Activated CD4-positive, alpha-beta T cell treated with anti-CD3 and anti-CD28 coated beads for 36 hours (primary cell): ENCODE measurements around the gene DEFB123. TPM values are rescaled to one million over a fixed set of nuclear protein-coding genes. Genes with fewer than 3 reads are reported as not detected.
A peak's percentile ranks its signal among the peaks of the same experiment; 100 is the strongest.

Experiments
- ATAC-seq: fragments of 200-7000 bp; cut with Tn5 transposase; one replicate; pipeline ENCODE4 v1.10.0; 2021; ENCODE audit warnings: mild to moderate bottlenecking, moderate library complexity
- CTCF ChIA-PET: fragments of 350-600 bp; sonication (Branson Sonifier 250); formaldehyde crosslinking; loops from one replicate; lab custom pipeline; 2021; ENCODE audit warnings: antibody characterized with exemption; lab: Charles Lee
- POLR2A ChIA-PET: fragments of 350-600 bp; sonication (Branson Sonifier 250); formaldehyde crosslinking; loops from one replicate; lab custom pipeline; 2021; ENCODE audit warnings: antibody characterized with exemption, inconsistent platforms; lab: Charles Lee
- DNase-seq: peaks from one replicate; pipeline ENCODE4 v3.0.0-alpha.2; 2020
- H3K27ac Mint-ChIP-seq: one replicate; pipeline ENCODE4 v1.8.0; 2021; ENCODE audit warnings: mixed read lengths
- H3K27me3 Mint-ChIP-seq: one replicate; pipeline ENCODE4 v1.8.0; 2021; ENCODE audit warnings: mixed read lengths
- H3K36me3 Mint-ChIP-seq: one replicate; pipeline ENCODE4 v1.8.0; 2021; ENCODE audit warnings: low read depth, mixed read lengths
- H3K4me1 Mint-ChIP-seq: one replicate; pipeline ENCODE4 v1.8.0; 2021; ENCODE audit warnings: mixed read lengths
- H3K4me3 Mint-ChIP-seq: one replicate; pipeline ENCODE4 v1.8.0; 2021; ENCODE audit warnings: mild to moderate bottlenecking, moderate library complexity, mixed read lengths
- H3K9me3 Mint-ChIP-seq: one replicate; pipeline ENCODE4 v1.8.0; 2021; ENCODE audit warnings: low read depth, mixed read lengths
- intact Hi-C, 2 experiments: fragments of 100-400 bp; cut with DNase I in 1 of 2; cut with micrococcal nuclease in 1 of 2; formaldehyde crosslinking; loops; one replicate each; pipeline versions ENCODE4 v1.14.2 to v1.15.1; 2022 to 2024; cut with DNase I, micrococcal nuclease
- total RNA-seq, 2 experiments: library from RNA; stranded (reverse); gene quantifications; one replicate each; pipeline ENCODE4 v1.2.3, GENCODE V29; 2021

DEFB123 gene
- total RNA-seq, 2 experiments from 2014 or later, result not detected

DNA sequence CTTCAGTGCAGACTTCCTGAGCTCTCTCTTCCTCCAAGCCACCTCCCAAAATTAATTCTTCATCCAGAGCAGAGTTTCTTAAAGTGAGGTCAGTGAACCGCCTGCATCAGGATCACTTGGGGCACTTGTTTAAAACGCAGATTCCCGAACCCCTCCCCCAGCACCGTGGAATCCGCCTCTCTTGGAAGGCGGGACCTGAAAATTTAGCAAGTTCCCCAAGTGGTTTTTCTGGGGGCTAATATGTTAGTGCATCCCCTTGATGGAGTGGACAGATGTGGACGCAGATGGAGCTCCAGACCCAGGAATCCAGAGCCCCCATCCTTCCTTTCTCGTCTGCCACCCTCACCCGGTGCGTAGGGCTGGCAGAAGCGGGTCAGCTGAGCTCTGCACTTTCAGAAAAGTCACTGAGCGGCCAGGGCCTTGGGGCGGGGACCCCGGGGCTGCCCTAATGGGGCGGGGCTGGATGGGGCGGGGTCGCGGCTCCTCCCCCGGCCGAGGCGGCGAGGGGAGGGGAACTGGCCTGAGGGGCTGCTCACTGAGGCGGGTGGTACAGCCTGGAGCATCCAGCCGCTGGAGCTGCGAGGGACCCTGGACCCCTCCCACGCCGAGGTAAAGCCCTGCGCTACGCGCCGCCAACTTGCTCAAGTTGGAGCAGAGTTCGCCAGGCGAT, 34.5 kb downstream of the DEFB123 start, which contains the start of the genes DEFB124 and REM1:
DEFB124 (minus strand) TSS at position 370 of the 670 bp plus-strand sequence. CDS start 2,114 bp downstream, outside the sequence.
REM1 (plus strand) TSS at position 531 of the 670 bp plus-strand sequence. CDS start 1,158 bp downstream, outside the sequence.
- H3K27ac Mint-ChIP-seq, result no peak within 1 kb of the TSS
- CTCF ChIA-PET, result interaction anchor here (0.7 to 3.3 kb wide), 3 partner anchors 14 to 35 kb away, joined by 3 to 16 read pairs (median 3); partner anchors contain the start of gene DEFB123

DNA sequence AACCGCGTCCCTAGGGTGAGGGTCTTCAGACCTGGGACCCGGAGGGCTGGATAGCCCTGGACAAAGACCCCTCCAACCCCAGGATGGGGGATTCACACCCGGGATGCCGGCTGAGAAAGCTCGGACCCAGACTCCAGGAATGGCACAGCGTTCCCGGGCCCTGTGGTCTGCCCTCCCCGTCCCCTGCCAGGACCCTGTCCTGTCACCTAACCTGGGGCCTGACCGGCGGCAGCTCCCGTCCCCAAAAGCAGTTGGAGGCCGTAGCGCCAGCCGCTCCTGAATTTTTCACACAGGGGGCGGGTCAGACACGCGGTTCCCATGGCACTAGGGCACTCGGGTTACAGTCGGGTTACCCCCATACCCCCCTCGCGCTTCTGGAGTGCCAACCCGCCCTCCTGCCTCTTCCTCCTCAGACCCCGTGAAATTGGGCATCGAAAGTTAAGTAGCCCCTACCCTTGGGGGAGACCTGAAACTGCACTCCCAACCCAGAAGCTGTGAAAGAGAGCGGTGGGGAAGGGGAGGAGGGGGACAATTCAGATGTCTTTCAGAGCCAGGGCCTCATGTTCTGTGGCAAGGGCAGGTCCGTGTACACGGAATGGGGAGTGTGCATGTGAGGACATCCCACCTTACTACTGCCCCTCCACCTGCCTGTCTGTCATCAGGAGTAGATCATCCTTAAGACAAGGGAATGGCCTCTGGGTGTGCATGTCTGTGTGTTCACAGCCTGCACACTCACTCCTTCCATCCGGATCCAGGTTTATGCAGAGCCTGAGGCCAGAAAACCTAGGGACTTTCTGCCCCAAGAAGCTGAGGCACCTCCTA, 35.3 kb downstream of the DEFB123 start:
- Mint-ChIP-seq H3K9me3 (peaks cover 3% of the 10 kb centered on the region), H3K27ac (no peak overlapping the region), H3K4me1 (peaks cover 9% of the 10 kb centered on the region), H3K27me3 (peaks cover 34% of the 10 kb centered on the region), H3K36me3 (peaks cover 2% of the 10 kb centered on the region), H3K4me3 (no peak overlapping the region)
- ChIA-PET POLR2A (no interaction called here), CTCF (interaction anchor here (0.7 to 3.3 kb wide), 2 partner anchors 28 to 35 kb away, joined by 3 to 16 read pairs; partner anchors contain the start of gene DEFB123)
- intact Hi-C loops, result no loop called here
- DNase-seq (no peak), ATAC-seq (no peak)

More for the DNA sequence above, 34.5 kb downstream of the DEFB123 start, which contains the start of the genes DEFB124 and REM1:
- peaks cover 3% of the 10 kb centered on the region for H3K9me3 Mint-ChIP-seq
- peaks cover 34% of the 10 kb centered on the region for H3K27me3 Mint-ChIP-seq
- POLR2A ChIA-PET, result interaction anchor here (1.1 kb wide), 1 partner anchor 124 kb away, joined by 8 read pairs; no protein-coding TSS in a partner anchor
- no peak within 1 kb of the TSS for H3K4me3 Mint-ChIP-seq
- H3K36me3 Mint-ChIP-seq, result peaks cover 2% of the 10 kb centered on the region
- intact Hi-C loops, result no loop called here
- no peak for DNase-seq
- ATAC-seq, result no peak
- peaks cover 9% of the 10 kb centered on the region for H3K4me1 Mint-ChIP-seq

DNA sequence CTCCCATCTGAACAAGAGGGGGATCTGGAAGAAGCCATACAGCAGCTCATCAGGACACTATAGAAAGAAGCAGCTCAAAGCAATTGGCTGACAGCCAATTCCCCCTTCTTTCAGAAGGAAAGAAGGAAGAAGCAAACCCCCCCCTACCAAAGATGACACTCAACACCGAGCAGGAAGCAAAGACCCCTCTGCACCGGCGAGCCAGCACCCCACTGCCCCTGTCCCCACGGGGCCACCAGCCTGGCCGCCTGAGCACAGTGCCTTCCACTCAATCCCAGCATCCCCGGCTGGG, 35.8 kb downstream of the DEFB123 start:
- Mint-ChIP-seq H3K27me3 (peaks cover 34% of the 10 kb centered on the region), H3K27ac (no peak overlapping the region), H3K9me3 (peaks cover 3% of the 10 kb centered on the region), H3K4me3 (no peak overlapping the region), H3K4me1 (peaks cover 9% of the 10 kb centered on the region), H3K36me3 (peaks cover 2% of the 10 kb centered on the region)
- DNase-seq (no peak), ATAC-seq (no peak)
- POLR2A ChIA-PET, result no interaction called here
- intact Hi-C loops, result no loop called here
- CTCF ChIA-PET, result no interaction called here

DNA sequence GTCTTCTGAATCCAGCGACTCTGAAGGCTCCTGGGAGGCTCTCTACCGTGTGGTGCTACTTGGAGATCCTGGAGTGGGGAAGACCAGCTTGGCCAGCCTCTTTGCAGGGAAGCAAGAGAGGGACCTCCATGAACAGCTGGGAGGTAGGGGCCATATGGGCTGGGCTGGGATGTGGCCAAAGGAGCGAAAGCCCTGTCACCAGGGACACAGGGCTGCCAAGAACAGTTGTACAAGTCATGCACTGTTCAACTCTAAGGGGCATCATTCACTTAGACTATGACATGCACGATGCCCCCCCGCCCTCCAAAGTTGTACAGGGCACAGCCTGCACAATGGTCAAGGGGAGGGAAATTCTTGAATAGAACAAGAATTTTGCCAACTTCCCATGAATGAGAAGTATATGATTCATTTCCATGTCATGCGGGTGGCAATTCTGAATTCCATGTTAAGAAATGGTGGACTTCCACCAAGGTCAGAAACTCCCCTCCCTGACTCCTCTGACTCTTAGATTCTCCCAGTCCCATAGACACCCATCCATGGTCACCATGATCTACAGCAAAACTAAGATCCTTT, 36.3 kb downstream of the DEFB123 start:
- H3K4me3 Mint-ChIP-seq, result no peak overlapping the region
- POLR2A ChIA-PET, result no interaction called here
- intact Hi-C loops, result no loop called here
- H3K9me3 Mint-ChIP-seq, result peaks cover 3% of the 10 kb centered on the region
- peaks cover 37% of the 10 kb centered on the region for H3K27me3 Mint-ChIP-seq
- DNase-seq (no peak), ATAC-seq (no peak)
- peaks cover 9% of the 10 kb centered on the region for H3K4me1 Mint-ChIP-seq
- peaks cover 2% of the 10 kb centered on the region for H3K36me3 Mint-ChIP-seq
- no peak overlapping the region for H3K27ac Mint-ChIP-seq
- CTCF ChIA-PET, result interaction anchor here (1.8 kb wide), 1 partner anchor 26 kb away, joined by 7 read pairs; no protein-coding TSS in a partner anchor

DNA sequence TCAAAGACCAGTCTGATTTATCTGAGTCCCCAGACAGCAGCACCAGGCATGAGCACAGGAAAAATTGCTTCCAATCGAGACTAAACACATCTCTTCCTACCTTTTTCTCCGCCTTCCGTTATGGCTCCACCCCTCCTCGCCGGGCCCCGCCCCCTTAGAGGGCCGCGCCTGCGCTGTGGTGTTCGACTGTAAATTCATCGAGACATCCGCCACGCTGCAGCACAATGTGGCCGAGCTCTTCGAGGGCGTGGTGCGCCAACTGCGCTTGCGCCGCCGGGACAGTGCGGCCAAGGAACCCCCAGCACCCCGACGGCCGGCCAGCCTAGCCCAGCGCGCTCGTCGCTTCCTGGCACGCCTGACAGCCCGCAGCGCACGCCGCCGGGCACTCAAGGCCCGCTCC, 43.6 kb downstream of the DEFB123 start:
- intact Hi-C loops, result no loop called here
- no peak overlapping the region for H3K4me3 Mint-ChIP-seq
- no peak overlapping the region for H3K27ac Mint-ChIP-seq
- peak; percentile 57 for ATAC-seq
- peak; percentile 53 for DNase-seq
- H3K36me3 Mint-ChIP-seq, result no peaks in the 10 kb centered on the region
- POLR2A ChIA-PET, result no interaction called here
- H3K4me1 Mint-ChIP-seq, result peaks cover 9% of the 10 kb centered on the region
- H3K9me3 Mint-ChIP-seq, result no peaks in the 10 kb centered on the region
- CTCF ChIA-PET, result no interaction called here
- H3K27me3 Mint-ChIP-seq, result peaks cover 26% of the 10 kb centered on the region

DNA sequence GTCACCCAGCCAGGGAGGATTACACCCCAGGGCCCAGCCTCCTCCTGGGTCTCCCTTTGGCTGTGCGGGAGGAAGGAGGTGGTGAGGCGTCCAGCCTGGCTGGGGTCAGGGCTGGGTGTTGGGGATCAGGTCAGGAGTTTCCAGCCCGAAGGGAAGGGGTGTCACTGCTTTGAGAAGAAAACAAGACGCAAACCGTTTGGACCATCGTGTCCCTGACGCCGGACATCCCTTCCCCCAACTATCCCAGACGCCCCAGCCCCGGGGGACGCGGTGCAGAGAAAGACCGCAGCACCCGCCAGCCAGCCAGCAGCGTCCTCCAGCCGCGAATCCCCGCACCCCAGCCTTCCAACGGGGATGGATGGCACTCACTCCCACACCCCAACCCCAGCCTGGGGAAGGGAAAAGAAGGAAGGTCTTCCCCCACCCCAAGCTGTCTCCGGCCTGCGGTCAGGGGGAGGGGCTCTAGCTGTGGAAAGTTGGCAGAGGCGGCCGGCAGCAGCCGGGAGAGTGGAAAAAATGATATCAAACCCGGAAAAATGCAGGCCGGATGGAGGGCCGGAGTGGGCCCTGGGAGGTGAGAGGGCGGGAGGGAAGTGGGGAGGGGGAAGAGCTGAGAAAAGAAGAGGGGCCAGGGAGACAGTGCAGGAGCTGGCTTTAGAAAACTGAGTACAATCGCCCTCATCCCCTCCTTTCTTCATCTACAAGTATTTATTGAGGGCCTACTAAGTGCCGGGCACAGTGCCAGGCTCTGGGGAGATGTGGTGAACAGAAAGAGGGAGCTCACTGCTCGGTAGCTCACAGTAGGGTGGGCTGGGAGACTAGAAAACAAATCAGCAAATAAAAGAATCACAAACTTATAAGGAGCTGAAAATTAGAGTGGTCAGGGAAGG, 45.3 kb downstream of the DEFB123 start:
- H3K27ac Mint-ChIP-seq, result no peak overlapping the region
- ChIA-PET CTCF (interaction anchor here (0.6 to 3.2 kb wide), 4 partner anchors 11 to 115 kb away, joined by 3 to 22 read pairs (median 5); no protein-coding TSS in a partner anchor), POLR2A (no interaction called here)
- intact Hi-C loops, result no loop called here
- peaks cover 26% of the 10 kb centered on the region for H3K27me3 Mint-ChIP-seq
- no peaks in the 10 kb centered on the region for H3K9me3 Mint-ChIP-seq
- no peak for ATAC-seq
- H3K4me3 Mint-ChIP-seq, result no peak overlapping the region
- peaks cover 9% of the 10 kb centered on the region for H3K4me1 Mint-ChIP-seq
- no peaks in the 10 kb centered on the region for H3K36me3 Mint-ChIP-seq
- peak; percentile 40 for DNase-seq

DNA sequence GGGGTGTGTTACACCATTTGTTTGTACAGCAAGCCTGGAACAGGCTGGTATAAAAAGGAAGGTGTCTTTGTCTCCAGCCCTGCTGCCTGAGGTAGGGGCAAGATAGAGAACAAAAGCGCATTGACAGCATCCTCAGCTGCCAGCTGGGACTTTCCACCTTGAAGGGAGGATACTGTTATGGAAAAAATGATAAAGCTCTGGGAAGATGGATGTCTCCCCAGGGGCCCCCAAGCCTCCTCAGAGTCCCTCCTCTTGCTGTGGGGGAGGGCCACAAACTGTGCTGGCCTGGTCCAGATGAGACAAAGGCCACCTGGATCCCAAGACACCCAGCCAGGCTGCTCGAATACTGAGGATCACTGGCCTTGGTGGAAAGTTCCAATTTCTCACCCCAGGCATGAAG, 47.7 kb downstream of the DEFB123 start:
- no peaks in the 10 kb centered on the region for H3K9me3 Mint-ChIP-seq
- no peak overlapping the region for H3K4me3 Mint-ChIP-seq
- intact Hi-C loops, result no loop called here
- CTCF ChIA-PET, result interaction anchor here (2.0 kb wide), 1 partner anchor 14 kb away, joined by 13 read pairs; no protein-coding TSS in a partner anchor
- no peak overlapping the region for H3K27ac Mint-ChIP-seq
- H3K4me1 Mint-ChIP-seq, result peaks cover 9% of the 10 kb centered on the region
- ATAC-seq, result no peak
- H3K36me3 Mint-ChIP-seq, result no peaks in the 10 kb centered on the region
- POLR2A ChIA-PET, result interaction anchor here (0.6 kb wide), 1 partner anchor 1168 kb away, joined by 3 read pairs; no protein-coding TSS in a partner anchor
- no peak for DNase-seq
- H3K27me3 Mint-ChIP-seq, result peaks cover 17% of the 10 kb centered on the region

GRCh38 chr20:31489152-31489551, 48.7 kb downstream of the DEFB123 start:
- H3K27me3 Mint-ChIP-seq, result peaks cover 11% of the 10 kb centered on the region
- H3K4me1 Mint-ChIP-seq, result peaks cover 9% of the 10 kb centered on the region
- no peak overlapping the region for H3K4me3 Mint-ChIP-seq
- POLR2A ChIA-PET, result no interaction called here
- H3K36me3 Mint-ChIP-seq, result no peaks in the 10 kb centered on the region
- no peaks in the 10 kb centered on the region for H3K9me3 Mint-ChIP-seq
- H3K27ac Mint-ChIP-seq, result no peak overlapping the region
- intact Hi-C loops, result no loop called here
- no peak for ATAC-seq
- no peak for DNase-seq
- CTCF ChIA-PET, result interaction anchor here (1.2 to 2.0 kb wide), 2 partner anchors 13 to 123 kb away, joined by 4 to 13 read pairs; no protein-coding TSS in a partner anchor

DNA sequence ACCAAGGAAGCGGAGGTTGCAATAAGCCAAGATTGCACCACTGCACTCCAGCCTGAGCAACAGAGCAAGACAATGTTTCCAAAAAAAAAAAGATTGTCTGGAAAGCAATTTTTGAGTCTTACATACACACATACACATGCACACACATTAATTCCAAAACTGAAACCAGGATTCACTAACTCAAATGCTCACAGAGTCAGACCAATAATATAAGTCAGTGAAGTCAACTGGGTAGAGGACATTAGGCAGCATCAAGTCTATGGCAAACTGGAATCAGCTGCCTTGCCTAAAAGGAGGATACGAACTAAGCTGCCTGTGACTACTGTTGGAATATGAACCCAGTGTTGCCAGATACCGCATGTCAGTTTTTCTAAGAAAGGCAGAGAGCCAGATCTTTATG, 50.3 kb downstream of the DEFB123 start:
- ChIA-PET POLR2A (no interaction called here), CTCF (interaction anchor here (0.6 to 0.9 kb wide), 3 partner anchors 12 to 33 kb away, joined by 3 to 6 read pairs (median 4); no protein-coding TSS in a partner anchor)
- peak; percentile 64 for ATAC-seq
- Mint-ChIP-seq H3K27ac (no peak overlapping the region), H3K9me3 (no peaks in the 10 kb centered on the region), H3K27me3 (peaks cover 8% of the 10 kb centered on the region), H3K4me1 (peaks cover 5% of the 10 kb centered on the region), H3K4me3 (no peak overlapping the region), H3K36me3 (no peaks in the 10 kb centered on the region)
- intact Hi-C loops, result no loop called here
- no peak for DNase-seq

GRCh38 chr20:31494131-31494530, 53.7 kb downstream of the DEFB123 start:
- Mint-ChIP-seq H3K27ac (no peak overlapping the region), H3K4me3 (no peak overlapping the region), H3K36me3 (no peaks in the 10 kb centered on the region), H3K9me3 (no peaks in the 10 kb centered on the region), H3K27me3 (peaks cover 8% of the 10 kb centered on the region), H3K4me1 (no peaks in the 10 kb centered on the region)
- no peak for DNase-seq
- intact Hi-C loops, result no loop called here
- no peak for ATAC-seq
- ChIA-PET POLR2A (no interaction called here), CTCF (interaction anchor here (2.5 kb wide), 1 partner anchor 9 kb away, joined by 6 read pairs; no protein-coding TSS in a partner anchor)
